HG03575 (cell line): Measurements from ENCODE around the gene POLD3.
"Not testable (repeated sequence)": the region's sequence is repeated elsewhere in the genome, so short reads cannot be mapped to it uniquely, and the experiment has no call there.

Experiments
- ATAC-seq: cut with Tn5 transposase; IDR thresholded peaks from one replicate; pipeline ENCODE4 v1.9.1; 2021; ENCODE audit not compliant: unreplicated experiment, insufficient number of reproducible peaks, low FRiP score; ENCODE audit errors: extremely low read depth

POLD3 gene

DNA sequence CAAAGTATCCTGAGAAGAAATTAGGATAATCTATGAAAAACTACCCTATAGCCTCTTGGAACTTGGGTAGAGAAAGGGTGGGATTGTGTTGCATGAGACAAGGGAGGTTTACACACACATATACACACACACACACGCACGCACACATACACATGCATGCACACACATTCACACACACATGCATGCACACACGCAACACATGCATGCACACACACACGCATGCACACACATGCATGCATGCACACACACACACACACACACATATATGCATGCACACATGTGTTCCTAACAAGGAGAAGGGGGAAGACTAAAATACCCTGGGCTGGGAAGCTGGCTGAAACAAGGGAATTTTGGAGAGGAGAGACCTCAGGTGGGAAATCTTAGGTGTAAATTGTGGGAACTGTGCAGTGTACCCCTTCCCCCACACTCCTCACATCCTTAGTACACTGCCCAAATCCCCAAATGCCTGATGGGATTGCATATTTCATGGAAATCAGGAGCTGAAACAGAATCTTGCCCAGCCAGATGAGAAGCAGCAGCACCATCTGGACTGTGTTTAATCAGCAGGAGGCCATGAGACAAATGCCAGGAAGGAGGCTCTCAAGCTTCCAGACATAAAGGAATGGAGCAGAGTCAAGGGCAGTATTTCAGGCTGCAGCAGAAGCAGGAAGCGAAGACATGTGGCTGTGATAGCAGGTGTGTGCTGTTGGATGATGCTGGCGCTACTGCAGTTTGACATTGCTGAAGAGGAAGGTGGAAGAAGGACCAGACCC is 14.6 kb upstream of the POLD3 start:
- no peak for ATAC-seq

DNA sequence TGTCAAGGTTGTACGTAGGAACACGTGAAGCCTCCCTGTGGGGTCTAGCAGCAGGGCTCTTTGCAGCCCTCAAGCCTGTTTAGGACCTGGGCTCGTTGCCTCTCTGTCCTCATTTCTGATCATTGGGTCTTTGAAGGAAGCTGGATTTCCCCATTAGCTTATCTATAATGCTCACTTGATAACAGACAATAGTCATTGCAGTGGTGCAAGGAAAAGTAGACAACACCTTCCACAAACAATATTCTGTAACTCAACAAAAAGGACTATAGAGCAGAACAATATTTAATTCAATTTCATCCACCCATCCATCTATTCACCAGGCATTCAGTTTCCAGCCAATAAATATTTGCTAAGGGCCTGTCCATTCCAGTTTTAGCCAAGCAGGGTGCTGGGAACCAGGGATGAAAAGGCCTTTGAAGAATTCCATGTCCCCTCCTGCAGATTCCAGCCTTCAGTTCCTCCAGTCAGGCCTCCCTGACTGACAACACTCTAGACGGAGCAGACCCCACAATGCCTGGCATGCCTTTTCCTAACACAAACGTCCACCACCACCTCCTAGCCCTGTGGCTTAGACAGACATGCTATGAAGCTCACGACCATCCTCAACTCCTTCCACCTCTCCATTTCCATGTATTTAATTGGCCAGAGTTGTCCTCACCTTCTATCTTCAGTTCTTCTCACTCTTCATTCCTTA is 12.7 kb upstream of the POLD3 start:
- no peak for ATAC-seq

DNA sequence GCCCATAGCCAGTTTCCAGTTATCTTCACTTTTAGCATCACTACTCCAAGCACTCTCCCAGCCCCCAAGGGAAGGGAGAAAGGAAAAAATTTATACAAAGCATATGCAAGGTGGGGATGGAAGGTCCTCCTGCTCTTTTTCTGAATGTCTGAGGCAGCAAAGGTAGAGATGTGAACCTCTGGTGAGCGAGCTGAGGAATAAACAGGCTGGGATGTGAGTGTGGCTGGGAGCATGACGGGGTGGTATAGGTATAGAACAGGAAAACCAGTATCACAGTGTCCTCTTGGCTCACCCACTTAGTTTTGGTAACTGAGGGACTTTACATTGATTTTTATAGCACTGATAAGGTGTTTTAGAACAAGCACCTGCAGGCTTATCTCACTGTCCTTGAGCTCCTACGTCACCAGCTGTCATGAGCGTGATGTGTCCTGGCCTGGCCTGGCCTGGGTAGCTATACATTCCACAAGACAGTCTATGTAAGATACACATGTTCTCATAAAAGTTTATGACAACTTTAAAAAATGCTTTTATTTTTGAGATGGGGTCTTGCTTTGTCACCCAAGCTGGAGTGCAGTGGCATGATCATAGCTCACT is 10.3 kb upstream of the POLD3 start:
- no peak for ATAC-seq

- ATAC-seq, result no peak
Measured at GRCh38 chr11:74583024-74583624, 9.3 kb upstream of the POLD3 start.

DNA sequence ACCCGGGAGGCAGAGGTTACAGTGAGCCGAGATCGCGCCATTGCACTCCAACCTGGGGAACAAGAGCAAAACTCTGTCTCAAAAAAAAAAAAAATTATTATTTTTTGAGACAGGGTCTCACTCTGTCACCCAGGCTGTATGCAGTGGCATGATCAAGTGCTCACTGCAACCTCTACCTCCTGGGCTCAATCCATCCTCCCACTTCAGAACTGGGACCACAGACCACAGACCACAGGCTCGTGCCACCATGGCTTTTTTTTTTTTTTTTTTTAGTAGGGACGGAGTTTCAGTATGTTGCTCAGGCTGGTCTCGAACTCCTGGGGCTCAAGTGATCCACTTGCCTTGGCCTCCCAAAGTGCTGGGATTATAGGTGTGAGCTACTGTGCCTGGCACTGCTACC is 1.9 kb upstream of the POLD3 start:
- ATAC-seq, result not testable (repeated sequence)

DNA sequence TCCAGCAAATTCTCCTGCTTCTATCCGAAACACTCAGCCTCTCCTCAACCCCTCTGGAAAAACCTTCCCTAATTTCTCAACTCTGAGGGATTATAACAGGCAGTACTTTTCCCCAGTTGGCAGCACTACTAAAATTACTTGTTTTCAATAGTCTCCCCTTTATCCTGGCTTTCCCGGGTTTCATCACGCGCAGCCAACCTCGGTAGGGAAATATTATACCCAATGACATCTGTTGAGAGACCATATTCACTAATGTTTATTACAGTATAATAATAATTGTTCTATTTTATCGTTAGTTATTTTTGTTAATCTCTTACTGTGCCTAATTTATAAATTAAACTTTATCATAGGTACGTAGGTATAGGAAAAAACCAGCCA is 330 bp upstream of the POLD3 start:
- ATAC-seq, result no peak

DNA sequence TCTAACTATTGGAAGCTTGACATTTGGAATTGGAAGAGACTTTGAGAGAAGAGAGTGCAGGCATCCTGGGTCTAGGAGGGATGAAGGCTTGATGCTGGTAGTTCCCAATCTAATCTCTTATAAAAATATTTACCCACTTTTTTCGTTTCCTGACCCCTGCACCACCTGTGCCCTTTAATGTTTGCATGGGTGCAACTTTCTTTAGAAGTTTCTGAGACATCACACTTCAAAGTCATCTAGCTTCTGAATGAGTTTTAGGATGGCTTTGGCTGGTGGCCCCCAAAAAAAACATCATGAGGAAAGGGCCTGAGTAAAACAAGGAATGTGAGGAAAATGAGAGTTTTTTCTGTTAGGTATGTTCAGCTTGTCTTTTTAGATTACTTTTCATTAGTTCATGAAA is 1.1 kb downstream of the POLD3 start:
- no peak for ATAC-seq

DNA sequence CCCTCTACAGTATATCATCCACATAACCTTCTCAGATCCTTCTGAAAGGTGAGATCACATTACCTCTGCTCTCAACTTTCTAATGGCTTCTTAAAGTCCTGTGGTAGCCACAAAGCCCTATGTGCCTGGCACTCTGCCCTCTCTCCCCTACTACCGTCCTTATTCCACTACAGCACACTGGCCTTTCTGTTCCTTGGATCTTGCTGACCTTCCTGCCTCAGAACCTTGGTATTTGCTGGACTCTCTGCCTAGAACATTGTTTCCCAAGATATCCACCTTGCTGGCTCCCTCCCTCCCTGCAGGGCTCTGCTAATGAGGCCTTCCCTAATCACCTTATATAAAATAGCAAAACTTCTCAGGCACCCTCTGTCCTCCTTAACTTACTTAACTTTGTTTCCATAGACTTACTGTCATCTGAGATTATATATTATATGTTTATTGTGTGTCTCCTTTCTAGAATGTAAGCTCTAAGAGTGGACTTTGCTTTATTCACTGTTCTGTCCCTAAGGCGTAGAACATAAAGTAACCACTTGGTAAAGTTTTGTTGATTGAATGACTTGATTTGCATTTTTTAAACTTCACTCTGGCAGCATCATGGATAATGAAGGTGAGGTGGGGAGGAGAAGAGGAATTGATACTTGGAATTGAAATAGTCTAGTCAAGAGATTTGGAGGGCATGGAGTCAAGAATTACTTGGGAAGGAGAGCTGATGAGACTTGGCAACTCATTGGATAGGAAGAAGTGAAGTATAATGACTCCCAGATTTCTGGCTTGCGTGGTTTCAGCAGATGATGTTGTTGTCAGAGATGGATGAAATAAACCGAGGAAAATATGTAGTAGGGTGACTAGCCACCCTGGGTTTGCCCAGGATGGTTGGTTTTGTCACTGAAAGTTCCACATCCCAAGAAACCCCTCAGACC is 10.5 kb downstream of the POLD3 start:
- no peak for ATAC-seq

GRCh38 chr11:74603845-74604244 is 11.5 kb downstream of the POLD3 start:
- no peak for ATAC-seq

DNA sequence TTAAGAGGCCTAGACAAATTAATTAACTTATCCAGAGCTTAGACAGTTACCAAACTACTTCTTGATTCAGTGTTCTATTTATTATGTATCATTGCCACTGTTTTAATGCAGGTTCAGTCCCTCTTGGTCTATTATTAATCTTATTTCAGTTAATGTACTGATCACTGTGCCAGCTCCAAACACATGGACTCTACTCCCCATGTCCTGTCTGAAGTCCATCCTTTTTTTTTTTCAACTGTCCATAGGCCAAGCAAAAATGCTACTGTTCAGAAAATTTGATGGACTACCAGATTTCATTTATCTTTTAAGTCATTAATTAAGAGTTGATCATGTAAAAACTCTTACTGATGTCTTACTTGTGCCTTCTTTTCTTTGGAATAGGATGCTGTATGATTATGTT is 11.9 kb downstream of the POLD3 start:
- ATAC-seq, result no peak

DNA sequence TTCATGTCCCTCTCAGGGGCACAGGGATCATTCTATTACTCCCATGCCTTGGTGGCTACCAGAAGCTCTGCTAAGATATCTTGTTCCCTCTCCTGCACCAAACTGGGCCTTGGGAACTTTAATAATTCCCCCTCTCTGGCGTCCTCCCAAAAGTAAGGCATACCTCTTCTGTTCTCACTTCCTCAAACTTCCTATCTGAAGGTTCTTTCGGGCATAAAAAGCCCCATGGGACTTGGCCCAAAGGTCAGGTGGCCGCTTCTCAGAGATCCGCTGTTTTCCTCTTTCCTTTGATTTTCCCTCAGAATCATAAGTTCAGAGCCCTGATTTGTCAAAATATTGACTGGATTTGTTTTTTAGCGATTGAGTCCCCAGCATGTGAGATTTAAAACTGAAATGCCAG is 13.0 kb downstream of the POLD3 start:
- no peak for ATAC-seq

GRCh38 chr11:74608431-74608830 is 16.0 kb downstream of the POLD3 start:
- ATAC-seq, result no peak

DNA sequence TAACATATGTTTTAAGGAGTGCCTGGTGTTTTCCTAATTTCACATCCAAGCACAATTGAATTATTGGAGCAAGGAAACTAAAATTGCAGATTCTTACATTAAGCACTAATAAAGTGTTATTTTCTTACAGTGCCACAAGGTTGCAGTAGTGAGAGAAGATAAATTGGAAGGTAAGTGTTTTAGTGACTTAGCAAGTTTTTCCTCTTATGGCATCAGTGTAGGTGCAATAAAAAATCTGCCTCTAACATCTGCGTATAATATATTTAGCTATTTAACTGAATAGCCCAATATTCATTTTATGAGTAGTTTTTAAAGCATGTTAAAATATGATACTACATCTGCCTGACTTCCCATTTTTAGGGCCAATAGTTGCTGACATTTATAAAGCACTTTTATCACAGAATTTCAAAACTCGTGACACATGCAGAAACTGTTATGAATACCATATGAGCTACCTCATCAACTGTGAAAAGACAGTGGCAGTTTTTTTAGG is 19.0 kb downstream of the POLD3 start:
- ATAC-seq, result no peak

DNA sequence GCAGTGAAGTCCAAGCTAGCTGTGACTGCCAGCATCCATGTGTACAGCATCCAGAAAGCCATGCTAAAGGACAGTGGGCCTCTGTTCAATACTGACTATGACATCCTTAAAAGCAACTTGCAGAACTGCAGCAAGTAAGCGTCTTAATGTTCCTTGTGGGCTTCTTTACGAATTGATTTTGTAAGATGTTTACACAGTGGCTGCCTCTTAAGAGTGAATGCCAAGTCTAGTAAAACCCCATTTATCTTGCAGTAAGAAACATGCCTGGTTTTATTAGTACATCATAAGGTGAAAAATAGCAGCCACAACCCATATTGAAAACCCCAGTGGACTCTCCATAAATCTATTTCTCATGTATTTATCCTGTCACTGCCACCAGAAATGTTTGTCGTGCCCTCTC is 20.5 kb downstream of the POLD3 start:
- no peak for ATAC-seq

GRCh38 chr11:74615311-74615710 is 22.9 kb downstream of the POLD3 start:
- no peak for ATAC-seq

DNA sequence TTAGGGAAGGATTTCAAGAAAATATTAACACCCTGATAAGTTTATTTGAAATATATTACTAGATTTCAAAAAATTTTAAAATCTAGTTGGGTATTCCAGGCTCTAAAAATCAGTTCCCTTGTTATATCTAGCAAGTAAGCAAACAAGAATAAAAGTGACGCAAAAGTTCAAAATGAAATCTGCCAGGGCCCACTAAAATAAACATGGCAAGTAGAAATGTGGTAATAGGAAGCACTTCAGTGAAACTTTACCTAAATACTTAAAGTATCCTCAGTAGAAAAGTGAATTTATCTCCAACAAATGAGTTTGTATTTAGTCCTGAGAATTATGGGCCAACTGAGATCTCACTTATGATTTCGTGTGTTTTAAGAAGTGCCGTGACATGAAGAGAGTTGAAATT is 23.6 kb downstream of the POLD3 start:
- no peak for ATAC-seq

DNA sequence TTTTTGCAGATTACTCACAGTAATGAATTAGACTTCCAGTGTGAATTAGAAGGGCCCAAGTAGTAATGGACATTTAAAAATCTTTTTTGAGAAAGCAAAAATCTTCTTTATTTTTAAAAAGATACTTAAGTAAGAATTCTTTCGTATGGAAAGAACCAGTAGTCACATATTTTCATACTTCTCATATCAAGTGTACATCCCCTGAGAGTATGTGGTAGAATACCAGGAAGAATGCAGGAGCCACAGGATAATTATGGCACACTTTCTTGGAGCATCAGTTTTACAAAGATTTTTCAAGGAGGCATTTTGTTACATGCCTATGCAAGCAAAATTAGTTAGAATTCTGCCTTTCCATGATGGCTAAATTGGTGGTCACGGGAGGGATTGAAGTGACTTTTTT is 28.1 kb downstream of the POLD3 start:
- ATAC-seq, result no peak

- ATAC-seq, result no peak
Measured at GRCh38 chr11:74626130-74626529, 33.7 kb downstream of the POLD3 start.

DNA sequence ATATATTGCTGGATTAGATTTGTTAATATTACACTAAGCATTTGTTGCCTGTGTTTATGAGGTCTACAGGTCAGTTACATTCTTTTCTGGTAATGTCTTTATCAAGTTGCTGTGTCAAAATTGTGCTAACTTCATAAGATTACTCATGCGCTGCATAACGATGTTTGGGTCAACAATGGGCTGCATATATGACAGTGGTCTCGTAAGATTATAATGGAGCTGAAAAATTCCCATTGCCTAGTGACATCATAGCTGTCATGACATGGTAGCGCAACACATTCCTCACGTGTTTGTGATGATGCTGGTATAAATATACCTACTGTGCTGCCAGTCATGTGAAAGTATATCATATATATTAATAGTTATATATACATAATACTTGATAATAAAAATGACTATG is 34.2 kb downstream of the POLD3 start:
- ATAC-seq, result no peak
